Spleen (tissue), 7 donors: ENCODE measurements around the gene DDX41.
"Not testable (repeated sequence)": the region's sequence is repeated elsewhere in the genome, so short reads cannot be mapped to it uniquely, and the experiment has no call there.

Experiments
- POLR2A ChIP-seq, 3 donors: fragments of 450-650 bp; IDR thresholded peaks; one replicate each; pipeline ENCODE4 v1.5.1; 2017; ENCODE audit warnings: antibody characterized with exemption in 3 of 3, mild to moderate bottlenecking in 1 of 3
- POLR2AphosphoS5 ChIP-seq, 3 donors: sonication (generic); formaldehyde crosslinking; IDR thresholded peaks; one replicate each; pipeline ENCODE4 v1.5.1; 2017; ENCODE audit warnings: antibody characterized with exemption in 3 of 3
- TF ChIP-seq, protein P1 (sequence below), 11 experiments: fragments of 200-600 bp in 7 of 11; fragments of 450-650 bp in 4 of 11; sonication (generic) in 4 of 11; IDR thresholded peaks in 8 of 11; conservative IDR thresholded peaks in 3 of 11; 1 replicate in 7 of 11; 2 replicates in 4 of 11; pipeline versions ENCODE4 v1.4.0 to v1.8.0; 2016 to 2021; ENCODE audit warnings: antibody characterized with exemption in 11 of 11, inconsistent platforms in 4 of 11, mild to moderate bottlenecking in 1 of 11
- donor health status: DM: no; HTN: no; CAD: no; lungs with moderate emphysema.
- donor health status: DM: no; HTN: no; CAD: no.
- donor health status: DM: no; HTN: no; CAD: no.

DNA sequence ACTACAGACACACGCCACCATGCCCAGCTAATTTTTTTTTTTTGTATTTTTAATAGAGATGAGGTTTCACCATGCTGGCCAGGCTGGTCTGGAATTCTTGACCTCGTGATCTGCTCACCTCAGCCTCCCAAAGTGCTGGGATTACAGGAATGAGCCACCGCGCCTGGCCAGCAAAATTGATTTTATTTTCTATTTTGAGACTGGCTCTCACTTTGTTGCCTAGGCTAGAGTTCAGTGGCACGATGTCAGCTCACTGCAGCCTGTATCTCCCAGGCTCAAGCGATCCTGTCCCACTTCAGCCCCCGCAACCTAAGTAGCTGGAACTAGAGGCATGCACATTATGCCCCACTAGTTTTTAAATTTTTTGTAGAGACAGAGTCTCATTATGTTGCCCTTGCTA, 17.7 kb upstream of the DDX41 start:
- TF ChIP-seq, protein P1, sequence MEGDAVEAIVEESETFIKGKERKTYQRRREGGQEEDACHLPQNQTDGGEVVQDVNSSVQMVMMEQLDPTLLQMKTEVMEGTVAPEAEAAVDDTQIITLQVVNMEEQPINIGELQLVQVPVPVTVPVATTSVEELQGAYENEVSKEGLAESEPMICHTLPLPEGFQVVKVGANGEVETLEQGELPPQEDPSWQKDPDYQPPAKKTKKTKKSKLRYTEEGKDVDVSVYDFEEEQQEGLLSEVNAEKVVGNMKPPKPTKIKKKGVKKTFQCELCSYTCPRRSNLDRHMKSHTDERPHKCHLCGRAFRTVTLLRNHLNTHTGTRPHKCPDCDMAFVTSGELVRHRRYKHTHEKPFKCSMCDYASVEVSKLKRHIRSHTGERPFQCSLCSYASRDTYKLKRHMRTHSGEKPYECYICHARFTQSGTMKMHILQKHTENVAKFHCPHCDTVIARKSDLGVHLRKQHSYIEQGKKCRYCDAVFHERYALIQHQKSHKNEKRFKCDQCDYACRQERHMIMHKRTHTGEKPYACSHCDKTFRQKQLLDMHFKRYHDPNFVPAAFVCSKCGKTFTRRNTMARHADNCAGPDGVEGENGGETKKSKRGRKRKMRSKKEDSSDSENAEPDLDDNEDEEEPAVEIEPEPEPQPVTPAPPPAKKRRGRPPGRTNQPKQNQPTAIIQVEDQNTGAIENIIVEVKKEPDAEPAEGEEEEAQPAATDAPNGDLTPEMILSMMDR (IDR thresholded peaks at IDR 0.05 in 8 of 11, conservative IDR thresholded peaks at IDR 0.05 in 3 of 11) = not testable (repeated sequence)
- TF ChIP-seq POLR2AphosphoS5, POLR2A (IDR thresholded peaks at IDR 0.05): not testable (repeated sequence)
